Renal cortical epithelial cell (primary cell): Measurements from ENCODE around the gene TTC21A. TPM values are rescaled to one million over a fixed set of nuclear protein-coding genes. Genes with fewer than 3 reads are reported as not detected.

Experiments used
- DNase-seq: peaks from one replicate; pipeline ENCODE4 v3.0.0-alpha.2; 2011; ENCODE audit warnings: low read depth
- total RNA-seq: library from RNA; depleted of rRNA; stranded (reverse); fragments of >200 nt; gene quantifications from 2 replicates; pipeline ENCODE4 v1.2.3, GENCODE V29; 2014

The TTC21A gene
- total RNA-seq, 1 donor from 2014 or later = 4.7 TPM

GRCh38 chr3:39177708-39178332, 70.3 kb downstream of the TTC21A start:
- DNase-seq = peak; percentile 92

GRCh38 chr3:39178553-39178952, 71.1 kb downstream of the TTC21A start:
- DNase-seq = peak; percentile 23

- DNase-seq = no peak
Observed at GRCh38 chr3:39180183-39180545, 72.7 kb downstream of the TTC21A start.

- DNase-seq = peak; percentile 63
Observed at GRCh38 chr3:39180546-39181346, 73.3 kb downstream of the TTC21A start.

GRCh38 chr3:39181408-39182335, 74.2 kb downstream of the TTC21A start:
- no peak for DNase-seq

- no peak for DNase-seq
Observed at GRCh38 chr3:39183211-39184080, 76.0 kb downstream of the TTC21A start.

GRCh38 chr3:39184081-39184967, 76.8 kb downstream of the TTC21A start:
- DNase-seq = no peak

GRCh38 chr3:39184968-39185285, 77.4 kb downstream of the TTC21A start:
- DNase-seq = no peak

- DNase-seq = no peak
Observed at GRCh38 chr3:39185326-39185958, 78.0 kb downstream of the TTC21A start.

- no peak for DNase-seq
Observed at GRCh38 chr3:39185959-39186691, 78.6 kb downstream of the TTC21A start.

GRCh38 chr3:39186692-39187151, 79.2 kb downstream of the TTC21A start:
- no peak for DNase-seq

- no peak for DNase-seq
Observed at GRCh38 chr3:39187372-39188155, 80.1 kb downstream of the TTC21A start.

Other genes starting within 250 kb of the TTC21A start
- gene SCN11A, start 55.7 kb upstream of the TTC21A start, total RNA-seq = under 0.01 and 0.15 TPM in 2 replicates
- gene WDR48, start 55.7 kb upstream of the TTC21A start, total RNA-seq = 35.4 and 71.4 TPM in 2 replicates
- gene GORASP1, start 53 bp upstream of the TTC21A start, total RNA-seq = 31.8 and 35.8 TPM in 2 replicates
- gene CSRNP1, start 45.9 kb downstream of the TTC21A start, total RNA-seq = 12.3 and 16.1 TPM in 2 replicates
- not detected in 2 replicates for gene XIRP1, start 84.9 kb downstream of the TTC21A start, total RNA-seq
- gene CX3CR1, start 172.4 kb downstream of the TTC21A start, total RNA-seq = 0.17 TPM in 1 of 2 replicates, not detected in the other
- gene CCR8, start 222.0 kb downstream of the TTC21A start, total RNA-seq = 1.0 TPM in 1 of 2 replicates, not detected in the other